Measurements from ENCODE around the gene SLC7A1.

DNA sequence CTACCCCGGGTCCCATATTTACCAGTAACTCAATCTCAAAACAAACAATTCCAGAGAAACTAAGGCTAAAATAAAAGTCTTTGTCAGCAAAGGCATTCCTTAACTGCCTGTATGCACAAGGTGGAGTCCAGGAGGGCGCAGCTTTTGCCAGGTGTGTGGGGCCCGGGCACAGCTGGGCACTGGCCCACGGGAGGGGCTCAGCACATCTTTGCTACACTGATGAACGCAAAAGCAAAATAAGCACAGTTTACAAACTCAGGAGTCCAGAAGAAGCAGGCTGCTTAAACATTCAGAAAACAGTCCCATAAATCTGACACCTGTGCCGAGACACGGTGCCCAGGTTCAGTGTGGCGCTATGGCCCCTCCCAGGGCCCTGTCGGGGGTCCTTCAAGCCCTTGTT, 70.8 kb downstream of the SLC7A1 start:
- TF ChIP-seq, protein P1, sequence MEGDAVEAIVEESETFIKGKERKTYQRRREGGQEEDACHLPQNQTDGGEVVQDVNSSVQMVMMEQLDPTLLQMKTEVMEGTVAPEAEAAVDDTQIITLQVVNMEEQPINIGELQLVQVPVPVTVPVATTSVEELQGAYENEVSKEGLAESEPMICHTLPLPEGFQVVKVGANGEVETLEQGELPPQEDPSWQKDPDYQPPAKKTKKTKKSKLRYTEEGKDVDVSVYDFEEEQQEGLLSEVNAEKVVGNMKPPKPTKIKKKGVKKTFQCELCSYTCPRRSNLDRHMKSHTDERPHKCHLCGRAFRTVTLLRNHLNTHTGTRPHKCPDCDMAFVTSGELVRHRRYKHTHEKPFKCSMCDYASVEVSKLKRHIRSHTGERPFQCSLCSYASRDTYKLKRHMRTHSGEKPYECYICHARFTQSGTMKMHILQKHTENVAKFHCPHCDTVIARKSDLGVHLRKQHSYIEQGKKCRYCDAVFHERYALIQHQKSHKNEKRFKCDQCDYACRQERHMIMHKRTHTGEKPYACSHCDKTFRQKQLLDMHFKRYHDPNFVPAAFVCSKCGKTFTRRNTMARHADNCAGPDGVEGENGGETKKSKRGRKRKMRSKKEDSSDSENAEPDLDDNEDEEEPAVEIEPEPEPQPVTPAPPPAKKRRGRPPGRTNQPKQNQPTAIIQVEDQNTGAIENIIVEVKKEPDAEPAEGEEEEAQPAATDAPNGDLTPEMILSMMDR (IDR thresholded peaks at IDR 0.05; ENCODE audit: poor library complexity): no peak
- no peak for TF ChIP-seq EZH2 (IDR thresholded peaks at IDR 0.05; ENCODE audit: borderline replicate concordance)

Measured in hepatocyte (in vitro differentiated cells).